ENCODE results near the gene FMN1.
A peak's percentile ranks its signal among the peaks of the same experiment; 100 is the strongest.
"Not testable (repeated sequence)": the region's sequence is repeated elsewhere in the genome, so short reads cannot be mapped to it uniquely, and the experiment has no call there.

FMN1 gene

DNA sequence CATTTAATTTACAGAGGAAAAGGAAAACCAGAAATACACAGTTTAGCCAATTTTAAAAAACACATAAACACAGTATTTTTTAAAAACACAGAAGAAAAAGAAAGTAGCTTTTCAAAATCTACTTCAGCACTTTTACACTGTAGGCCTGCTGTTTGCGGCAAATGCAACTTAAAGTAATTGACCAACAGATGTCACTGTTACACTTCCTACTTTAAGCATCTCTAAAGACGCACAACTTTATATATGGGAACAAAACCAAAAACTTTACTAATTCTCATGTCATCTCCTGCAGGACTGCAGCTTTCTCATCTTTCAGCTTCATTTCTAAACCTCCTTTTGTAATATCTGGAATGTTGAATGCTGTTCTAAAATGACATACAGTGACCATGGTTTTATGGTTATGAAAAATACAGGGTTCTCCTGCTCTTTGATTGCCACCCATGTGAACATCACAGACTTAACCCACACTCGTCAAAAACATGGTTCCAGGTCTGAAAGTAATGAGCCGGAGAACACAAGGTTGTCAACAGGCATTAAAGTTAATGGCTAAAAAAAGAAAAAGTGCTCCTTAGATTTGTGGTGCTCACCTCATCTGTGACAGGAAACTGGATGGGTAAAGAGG, 107.9 kb downstream of the FMN1 start:
- DNase-seq: peak; percentile 34

DNA sequence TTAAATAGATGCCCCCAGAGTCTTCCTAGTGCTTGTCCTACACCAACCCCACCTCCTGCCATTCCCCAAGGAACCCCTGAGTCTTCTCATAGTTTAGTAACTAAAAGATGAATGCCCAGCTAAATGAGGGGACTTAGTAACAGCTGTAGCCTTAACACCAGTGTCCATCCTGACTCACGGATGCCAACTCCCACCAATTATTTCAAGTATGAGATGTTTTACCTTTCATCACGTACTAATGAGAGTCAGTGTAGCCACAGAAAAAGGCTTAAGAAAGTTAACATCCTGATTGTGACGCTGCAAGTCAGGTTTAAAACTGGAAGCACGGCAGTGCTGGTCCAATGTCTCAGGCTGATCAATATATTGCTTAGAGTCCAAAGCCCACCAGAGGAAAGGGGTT, 109.9 kb downstream of the FMN1 start:
- no peak for DNase-seq

DNA sequence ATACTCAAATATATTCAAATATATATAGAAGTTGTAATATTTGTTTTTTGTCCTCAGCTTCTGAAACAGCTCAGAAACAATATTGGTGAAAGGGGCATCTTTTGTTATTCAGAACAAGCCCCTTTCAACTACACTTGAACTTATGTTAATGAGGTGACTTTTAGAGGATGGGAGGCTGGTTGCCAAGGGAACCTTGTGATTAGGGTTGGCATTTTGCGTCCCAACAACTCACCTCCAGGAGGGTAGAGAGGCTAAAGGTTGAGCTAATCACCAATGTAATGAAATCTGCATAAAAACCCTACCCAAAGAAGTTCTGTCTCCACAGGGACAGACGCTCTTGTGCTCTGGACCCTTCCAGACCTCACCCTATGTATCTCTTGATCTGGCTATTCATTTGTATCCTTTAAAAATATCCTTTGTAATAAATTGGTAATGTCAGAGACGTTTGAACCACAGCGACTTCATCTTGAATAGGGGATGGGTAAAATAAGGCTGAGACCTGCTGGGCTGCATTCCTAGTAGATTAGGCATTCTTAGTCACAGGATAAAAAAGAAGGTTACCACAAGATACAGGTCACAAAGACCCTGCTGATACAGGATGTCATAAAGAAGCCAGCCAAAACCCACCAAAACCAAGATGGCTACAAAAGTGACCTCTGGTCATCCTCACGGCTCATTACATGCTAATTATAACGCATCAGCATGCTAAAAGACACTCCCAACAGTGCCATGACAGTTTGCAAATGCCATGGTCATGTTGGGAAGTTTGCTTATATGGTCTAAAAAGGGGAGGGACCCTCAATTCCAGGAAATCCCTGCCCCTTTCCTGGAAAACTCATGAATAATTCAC, 111.1 kb downstream of the FMN1 start:
- no peak for DNase-seq

DNA sequence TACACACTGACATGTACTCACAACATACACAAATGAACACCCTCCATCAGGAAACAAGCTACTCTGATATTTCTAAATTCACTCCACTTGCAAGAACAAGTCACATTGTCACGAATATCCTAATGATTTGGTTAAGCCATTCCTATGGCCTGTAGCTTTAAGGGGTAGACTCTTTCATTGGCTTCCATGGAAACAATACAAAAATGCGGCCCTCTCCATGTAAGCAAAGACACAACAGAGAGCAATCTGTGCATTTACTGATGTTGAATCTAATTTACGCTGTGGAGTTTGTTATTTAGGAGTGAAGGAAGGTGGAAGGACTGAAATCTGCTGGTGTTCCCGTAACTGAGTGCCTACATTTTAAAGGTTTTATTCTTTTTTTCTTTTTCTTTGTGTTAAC, 114.5 kb downstream of the FMN1 start:
- no peak for DNase-seq

DNA sequence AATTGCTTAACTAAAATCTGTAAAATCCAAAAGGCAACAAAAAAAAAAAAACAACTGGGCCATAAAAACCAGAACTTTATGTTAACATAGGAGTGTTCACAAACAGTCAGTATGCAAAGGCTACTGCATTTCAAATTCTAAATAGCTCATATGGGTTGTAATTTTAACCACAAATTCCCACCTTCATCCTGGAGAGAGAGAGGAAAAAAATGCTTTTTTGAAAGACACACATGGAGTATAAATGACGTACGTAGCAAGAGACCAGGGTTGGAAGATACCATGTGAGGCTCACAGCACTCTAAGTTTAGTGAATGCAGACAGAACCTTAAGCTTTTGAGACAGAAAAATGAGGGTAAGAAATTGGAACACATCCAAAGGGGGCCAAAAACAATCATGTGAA, 115.9 kb downstream of the FMN1 start:
- no peak for DNase-seq

DNA sequence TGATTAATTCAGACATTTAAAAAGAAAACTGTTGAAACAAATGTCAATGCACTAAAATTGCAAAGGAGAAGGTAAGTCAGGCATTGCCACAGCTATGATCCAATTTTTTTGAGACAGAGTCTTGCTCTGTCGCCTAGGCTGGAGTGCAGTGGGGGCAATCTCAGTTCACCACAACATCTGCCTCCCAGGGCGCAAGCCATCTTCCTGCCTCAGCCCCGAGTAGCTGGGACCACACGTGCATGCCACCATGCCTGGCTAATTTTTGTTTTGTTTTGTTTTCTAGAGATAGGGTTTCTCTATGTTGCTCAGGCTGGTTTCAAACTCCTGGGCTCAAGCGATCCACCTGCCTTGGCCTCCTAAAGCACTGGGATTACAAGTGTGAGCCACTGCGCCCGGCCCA, 117.6 kb downstream of the FMN1 start:
- DNase-seq: no peak

DNA sequence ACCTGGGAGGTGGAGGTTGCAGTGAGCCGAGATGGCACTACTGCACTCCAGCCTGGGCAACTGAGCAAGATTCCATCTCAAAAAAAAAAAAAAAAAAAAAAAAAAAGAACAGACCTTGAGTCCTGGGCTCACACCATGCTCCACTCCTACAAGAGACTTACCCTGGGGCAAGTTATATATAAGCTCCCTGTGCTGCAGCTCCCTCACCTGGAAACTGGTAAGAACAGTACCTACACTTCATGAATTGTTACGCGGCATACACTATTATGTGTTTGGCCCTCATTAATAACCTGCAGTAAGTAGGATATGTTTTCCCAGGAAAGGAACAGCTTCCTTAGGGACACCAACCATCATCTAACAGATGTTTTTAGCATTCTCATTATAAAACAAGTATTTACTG, 119.6 kb downstream of the FMN1 start:
- no peak for DNase-seq

DNA sequence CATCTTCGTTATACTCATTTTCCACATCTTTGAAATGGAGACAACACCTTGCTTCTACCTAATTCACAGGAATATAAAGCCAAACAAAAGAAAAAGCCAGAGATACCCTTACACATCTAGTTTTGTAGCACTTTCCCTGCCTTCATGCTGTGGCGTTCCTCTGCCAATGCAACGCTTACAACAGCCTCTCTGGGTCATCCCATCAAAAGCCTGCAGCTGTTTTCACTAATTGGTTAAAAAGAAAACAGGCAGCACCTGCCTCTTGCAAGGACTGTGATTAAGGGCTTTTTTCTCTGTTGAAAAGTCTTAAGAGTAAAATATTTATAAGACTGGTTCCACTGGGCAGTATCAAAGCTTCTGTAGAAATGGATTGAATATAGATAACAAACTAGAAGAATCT, 120.3 kb downstream of the FMN1 start:
- no peak for DNase-seq

DNA sequence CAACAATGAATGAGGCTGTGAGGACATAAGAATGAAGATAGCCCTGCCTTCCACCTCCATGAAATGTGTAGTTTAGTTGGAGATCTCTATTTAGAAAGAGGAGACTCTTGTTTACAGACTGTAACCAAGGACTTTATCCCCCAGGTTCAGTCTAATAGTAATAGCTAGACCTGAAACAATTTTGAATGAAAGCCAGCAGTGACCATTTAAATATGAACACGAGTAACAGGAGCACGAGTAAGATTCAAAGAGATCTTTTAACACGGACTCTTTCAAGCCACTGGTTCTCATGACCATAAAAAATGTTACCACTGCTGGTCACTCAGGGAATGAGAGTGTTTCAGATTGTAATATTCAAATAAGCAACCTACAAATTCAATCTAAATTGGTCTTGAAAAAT, 123.1 kb downstream of the FMN1 start:
- DNase-seq: no peak

DNA sequence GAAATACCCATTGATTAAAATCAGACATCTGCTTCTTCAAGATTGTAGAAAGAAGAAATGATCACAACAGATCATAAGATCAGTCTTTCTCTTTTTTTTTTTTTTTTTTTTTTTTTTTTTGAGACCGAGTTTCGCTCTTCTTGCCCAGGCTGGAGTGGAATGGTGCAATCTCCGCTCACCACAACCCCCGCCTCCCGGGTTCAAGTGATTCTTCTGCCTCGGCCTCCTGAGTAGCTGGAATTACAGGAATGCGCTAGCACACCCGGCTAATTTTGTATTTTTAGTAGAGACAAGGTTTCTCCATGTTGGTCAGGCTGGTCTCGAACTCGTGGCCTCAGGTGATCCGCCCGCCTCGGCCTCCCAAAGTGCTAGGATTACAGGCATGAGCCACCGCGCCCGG, 124.6 kb downstream of the FMN1 start:
- not testable (repeated sequence) for DNase-seq

DNA sequence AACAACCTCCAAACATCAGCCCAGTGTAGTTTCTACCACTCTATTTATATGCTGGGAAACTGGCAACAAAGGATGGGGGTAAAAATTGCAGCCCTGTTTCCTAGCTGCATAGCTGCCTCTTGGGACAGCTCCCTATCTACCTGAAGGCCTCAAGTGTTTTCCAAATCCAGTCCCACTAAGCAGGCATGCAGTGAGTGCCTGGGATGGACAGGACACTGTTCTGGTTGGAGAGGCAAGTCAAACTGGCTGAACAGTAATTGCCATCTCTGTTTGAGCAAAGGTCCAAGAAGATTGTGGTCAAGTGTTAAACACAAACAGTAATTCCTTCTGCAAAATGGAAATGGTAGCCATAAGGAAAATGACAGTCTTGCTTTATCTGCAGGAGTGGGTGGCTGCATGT, 125.4 kb downstream of the FMN1 start:
- no peak for DNase-seq

DNA sequence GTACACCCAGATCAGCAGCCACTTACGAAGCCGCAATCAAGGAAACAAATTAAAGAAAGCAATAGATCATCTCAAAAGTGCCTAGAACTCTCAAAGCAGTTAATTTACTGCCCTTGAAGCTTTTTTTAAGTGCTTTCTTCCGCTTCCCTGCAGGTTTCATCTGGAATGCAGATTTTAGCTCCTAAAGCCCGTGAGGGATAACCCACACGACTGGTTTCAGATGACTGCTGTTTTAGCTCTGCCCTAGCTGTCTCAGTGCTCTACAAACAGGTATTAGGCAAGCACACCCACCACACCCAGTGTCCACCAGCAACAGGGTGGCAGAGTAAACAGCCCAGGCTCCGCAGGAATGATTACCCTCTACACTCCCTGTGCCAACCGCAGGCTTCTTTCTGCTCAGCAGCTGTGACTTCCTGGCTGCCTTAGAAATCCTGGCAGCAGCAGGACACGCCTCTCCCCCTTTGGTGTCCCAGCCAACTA, 126.0 kb downstream of the FMN1 start:
- peak; percentile 70 for DNase-seq

DNA sequence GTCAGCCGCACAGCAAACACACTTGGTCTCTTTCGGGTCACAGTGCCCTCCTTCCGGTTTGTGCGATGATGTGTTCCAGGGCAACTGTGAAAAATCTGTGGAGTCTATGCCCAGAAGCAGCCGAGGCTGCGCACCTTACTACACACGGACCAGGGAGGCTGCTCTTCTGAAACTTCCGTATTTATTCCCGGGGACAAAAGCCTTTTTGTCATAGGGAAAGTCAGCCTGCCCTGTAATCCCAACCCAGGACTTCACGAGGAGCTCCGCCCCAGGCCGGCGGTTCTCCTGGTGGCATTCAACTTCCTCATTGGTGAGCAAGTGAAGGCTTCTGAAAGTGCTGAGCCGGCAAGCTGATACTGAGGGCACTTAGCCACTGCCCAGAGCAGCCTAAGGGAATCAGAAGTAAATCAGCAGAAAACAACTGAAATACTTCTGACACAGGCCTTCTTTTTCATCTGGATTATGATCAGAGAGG, 126.5 kb downstream of the FMN1 start:
- no peak for DNase-seq

DNA sequence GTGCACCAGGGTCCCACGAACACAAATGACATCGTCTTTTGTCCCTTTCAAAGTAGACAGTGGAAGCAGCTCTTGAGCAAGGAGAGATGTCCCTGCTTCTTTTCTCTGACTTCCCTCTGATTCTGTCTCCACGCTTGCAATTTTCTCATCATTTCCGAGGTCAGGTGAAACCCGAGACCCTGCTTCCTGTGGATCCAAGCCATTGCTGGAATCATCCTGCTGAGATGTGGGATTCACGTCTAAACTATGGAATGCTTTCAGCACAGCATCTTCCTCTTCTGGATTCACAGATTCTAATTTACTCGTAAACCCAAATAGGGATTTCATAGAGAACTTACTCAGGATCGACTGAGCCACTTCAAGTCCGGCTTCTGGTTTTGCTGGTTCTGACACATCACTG, 127.1 kb downstream of the FMN1 start:
- no peak for DNase-seq

DNA sequence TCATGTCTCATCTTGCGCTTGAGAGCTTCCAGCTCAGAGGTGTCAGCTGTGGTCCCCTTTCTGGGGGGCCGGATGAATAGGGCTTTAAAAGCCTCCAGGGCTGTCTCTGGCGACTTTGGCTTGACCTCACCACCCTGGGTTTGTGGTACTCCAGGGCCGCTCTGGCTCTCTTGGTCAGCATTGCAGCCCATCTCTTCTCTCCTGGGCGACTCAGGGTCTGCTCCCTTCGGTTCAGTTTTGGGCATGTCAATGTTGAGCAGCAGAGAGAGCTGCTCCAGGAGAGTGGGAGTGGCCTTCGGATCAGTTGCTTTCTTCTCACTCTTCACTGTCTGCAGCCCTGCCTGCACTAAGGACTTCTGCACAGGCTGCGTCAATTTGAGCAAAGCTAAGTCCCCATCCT, 127.9 kb downstream of the FMN1 start:
- no peak for DNase-seq

DNA sequence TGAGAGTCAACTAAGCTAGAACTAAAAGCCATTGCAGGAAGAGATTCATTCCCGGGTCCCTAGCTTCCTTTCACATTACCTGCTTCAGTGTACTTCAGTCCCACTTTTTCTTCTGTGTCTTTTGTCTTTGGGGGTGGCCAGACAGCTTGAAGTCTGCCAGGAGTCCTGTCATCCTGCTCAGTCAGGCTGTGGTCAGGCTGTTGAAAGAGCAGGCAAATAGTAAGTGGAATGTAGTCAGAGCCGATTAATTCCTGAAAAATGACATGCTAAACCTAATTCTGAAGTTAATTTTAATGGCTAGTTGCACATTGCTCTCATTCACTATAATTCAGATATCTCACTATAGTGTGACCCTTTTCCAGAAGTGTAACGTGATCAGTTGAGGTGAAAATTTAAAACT, 129.6 kb downstream of the FMN1 start:
- no peak for DNase-seq

DNA sequence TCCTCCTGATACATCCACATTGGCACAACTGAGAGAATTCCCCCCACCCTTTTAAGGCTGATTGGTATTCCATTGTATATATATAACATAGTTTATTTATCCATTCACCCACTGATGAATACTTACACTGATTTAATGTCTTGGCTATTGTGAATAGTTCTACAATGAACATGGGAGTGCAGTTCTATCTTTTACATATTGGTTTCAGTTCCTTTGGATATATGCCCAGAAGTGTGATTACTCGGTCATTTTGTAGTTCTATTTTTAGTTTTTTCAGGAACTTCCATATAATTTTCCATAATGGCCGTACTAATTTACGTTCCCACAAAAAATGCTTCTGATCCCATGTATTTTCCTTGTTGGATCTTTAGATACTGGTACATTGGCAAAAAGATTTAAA, 135.3 kb downstream of the FMN1 start:
- no peak for DNase-seq

DNA sequence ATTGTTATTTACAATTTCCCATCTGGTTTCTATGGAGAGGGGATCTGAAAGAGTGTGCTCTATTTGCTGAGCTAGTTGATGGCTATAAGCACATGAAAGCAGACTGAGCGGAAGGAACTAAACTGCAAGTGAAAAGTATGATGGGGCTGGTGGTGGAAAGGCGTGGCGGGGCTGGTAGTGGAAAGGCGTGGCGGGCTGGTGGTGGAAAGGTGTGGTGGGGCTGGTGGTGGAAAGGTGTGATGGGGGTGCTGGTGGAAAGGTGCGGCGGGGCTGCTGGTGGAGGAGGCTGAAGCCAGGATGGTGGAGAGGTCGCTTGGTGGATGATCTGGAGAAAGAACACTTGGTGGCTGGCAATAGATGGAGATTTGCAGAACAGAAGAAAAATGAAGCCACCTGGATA, 136.7 kb downstream of the FMN1 start:
- no peak for DNase-seq

DNA sequence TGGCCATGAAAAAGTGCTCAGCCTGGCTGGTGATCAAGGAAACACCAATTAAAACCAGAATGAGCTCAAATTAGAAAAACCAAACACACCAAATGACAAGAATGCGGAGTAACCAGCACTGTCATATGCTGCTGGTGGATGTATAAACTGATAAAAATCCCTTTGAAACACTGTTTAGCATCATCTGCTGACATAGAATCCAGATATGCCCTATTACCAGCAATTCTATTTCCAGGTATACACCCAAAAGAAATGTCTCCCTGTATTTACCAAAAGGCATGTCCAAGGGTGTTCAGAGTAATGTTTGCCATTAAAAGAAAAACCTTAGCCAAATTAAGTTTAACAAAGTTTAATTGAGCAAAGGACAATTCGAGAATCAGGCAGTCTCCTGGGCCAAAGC, 138.6 kb downstream of the FMN1 start:
- no peak for DNase-seq

DNA sequence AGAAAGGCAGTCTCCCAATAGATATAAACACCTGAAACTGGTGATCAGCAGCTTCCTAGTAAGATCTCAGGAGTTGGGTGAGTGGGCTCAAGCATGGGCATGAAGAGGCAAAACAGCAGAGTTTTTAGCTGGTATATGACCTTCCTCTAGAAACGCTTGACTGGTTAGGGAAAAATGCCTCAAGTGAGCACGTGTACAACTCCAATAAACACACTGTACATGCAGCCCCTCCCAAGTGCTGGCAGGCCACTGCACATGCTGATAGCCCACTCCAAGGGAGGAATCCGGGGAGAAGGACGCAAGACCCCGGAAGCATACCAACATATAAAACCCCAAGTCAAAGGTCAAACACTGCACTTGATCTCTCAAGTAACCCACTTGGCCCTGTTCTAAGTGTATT, 143.0 kb downstream of the FMN1 start:
- no peak for DNase-seq

DNA sequence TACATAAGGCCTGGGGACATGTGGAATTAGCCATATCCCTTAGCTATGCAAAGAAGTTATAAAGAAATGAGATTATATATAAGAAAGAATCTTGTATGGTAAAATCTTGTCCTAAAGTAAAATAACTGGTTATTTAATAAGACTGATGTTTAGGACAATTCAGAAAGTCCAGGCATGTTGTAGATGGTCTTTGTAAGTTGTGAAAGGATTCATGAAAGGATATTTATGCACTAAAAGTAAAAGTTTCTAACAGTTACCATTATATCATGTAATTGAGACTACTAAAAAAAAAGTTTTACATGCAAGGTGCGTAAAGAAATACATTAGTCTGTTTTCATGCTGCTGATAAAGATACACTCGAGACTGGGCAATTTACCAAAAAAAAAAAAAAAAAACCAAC, 146.3 kb downstream of the FMN1 start:
- DNase-seq: no peak

DNA sequence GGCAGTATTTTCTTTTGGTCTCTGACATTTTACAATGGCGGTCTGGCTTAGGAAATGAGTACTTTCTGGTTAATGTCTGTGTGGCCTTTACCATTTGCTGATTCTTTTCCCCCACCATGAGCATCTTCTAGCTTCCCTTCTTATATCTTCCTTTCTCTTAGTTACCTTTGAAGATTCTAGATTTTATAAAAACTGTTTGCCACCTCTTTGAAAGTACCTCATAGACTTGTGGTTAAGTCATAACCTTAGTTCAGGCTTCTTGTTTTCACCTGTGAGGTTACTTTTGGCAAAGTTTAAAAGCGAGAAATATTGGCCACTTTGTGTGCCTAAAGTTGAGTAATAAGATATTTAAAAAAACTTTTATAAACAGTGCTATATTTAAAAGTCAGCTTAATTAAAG, 147.4 kb downstream of the FMN1 start:
- no peak for DNase-seq

DNA sequence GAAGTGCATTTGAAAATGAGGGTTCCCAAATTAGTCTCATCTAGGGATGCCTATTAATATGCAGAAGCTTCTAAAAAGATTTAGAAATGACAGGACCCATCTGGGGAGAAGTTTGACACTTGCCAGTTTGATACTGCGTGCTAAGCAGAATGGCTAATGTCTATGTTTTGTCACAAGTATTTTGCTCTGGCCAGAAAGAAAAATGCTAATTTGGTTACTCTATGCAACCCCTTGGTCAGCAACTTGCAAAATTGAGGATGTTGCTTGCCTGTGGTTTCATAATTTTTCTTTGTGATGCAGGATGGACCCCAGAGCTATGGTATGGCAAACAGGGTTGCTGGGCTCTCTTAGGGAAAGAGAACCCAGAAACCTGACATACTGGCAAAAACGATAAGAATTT, 148.2 kb downstream of the FMN1 start:
- DNase-seq: no peak

DNA sequence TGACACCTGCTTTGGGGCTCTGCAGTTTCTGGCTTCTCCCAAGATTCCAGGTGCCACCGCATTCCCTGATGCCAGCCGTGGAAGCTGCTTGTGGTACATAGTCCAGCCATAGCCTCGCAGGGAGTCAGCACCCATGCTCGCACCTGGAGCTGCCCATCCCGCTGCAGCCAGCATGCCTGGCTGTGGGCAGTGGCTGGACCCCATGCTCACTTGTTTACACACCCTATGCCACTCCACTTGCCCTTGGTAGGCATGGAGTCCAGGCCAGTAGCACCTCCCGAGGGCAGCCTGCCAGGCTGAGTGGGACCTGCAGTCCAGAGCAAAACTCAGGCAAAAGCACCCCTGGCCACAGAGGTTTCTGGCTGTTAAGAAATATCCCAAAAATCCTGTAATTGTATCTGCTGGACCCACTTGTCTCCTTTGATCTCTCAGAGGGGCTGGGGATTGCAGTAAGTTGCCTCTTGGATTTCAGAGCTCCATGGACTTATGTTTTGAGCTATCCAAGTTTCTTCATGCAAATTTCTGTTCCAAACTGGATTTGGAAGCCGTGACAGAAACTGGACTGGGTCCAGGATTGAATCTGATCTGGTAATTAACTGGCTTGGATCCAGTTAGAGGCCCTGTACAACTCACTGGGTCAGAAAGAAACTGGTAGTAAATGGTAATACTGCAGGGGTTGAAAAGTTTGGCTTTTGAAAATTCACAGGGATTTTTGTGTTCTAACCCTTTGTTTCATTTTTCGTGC, 149.3 kb downstream of the FMN1 start:
- no peak for DNase-seq

All from NCI-H345 (cell line).